ENCODE results near the gene INIP.

INIP gene

GRCh38 chr9:112762726-112763518 lies 45.0 kb upstream of the INIP start:
- Histone ChIP-seq H3K36me3 (ENCODE audit: control insufficient read depth in 1 of 2, insufficient read depth in 2 of 2, low read length in 2 of 2) (no peaks in the 10 kb centered on the region), H3K79me1 (ENCODE audit: low read length) (no peaks in the 10 kb centered on the region), H3K27me3 (ENCODE audit: insufficient read depth, low read length) (no peaks in the 10 kb centered on the region), H2BK5ac (ENCODE audit: low read depth, low read length, poor library complexity) (no peak overlapping the region), H3K14ac (ENCODE audit: low read length) (no peak overlapping the region), H2AFZ (ENCODE audit: insufficient read depth, low read length, poor library complexity) (no peak overlapping the region), H3K4me1 (ENCODE audit: control insufficient read depth in 1 of 2, insufficient read depth in 2 of 2, low read length in 2 of 2) (peaks cover 8 to 20% of the 10 kb centered on the region in 2 experiments), H3K79me2 (ENCODE audit: control insufficient read depth, insufficient read depth, low read length, poor library complexity) (no peaks in the 10 kb centered on the region), H3K9ac (ENCODE audit: low read length) (no peak overlapping the region), H3K4me3 (ENCODE audit: low read depth, low read length) (no peak overlapping the region), H3K4me2 (ENCODE audit: low read length) (no peak overlapping the region), H2BK12ac (ENCODE audit: low read length) (no peak overlapping the region), H3K9me3 (ENCODE audit: insufficient read depth, low read depth, low read length) (no peaks in the 10 kb centered on the region), H4K91ac (ENCODE audit: low read depth, low read length) (no peak overlapping the region), H4K12ac (ENCODE audit: low read depth, low read length) (no peak overlapping the region), H3K27ac (ENCODE audit: low read depth, low read length) (no peak overlapping the region), H3K18ac (ENCODE audit: low read length) (no peak overlapping the region), H2AK5ac (ENCODE audit: low read length) (no peak overlapping the region), H2BK120ac (ENCODE audit: insufficient read depth, low read length, poor library complexity) (no peak overlapping the region), H4K8ac (ENCODE audit: low read depth, low read length) (no peak overlapping the region), H3K4ac (ENCODE audit: low read depth, low read length) (no peak overlapping the region), H3K23ac (ENCODE audit: low read length) (no peak overlapping the region)
- no CpG with 5 or more reads among the region's 13 CpGs for WGBS (ENCODE audit: extremely low coverage, insufficient coverage, insufficient read length)
- DNase-seq = no peak

- no peak overlapping the region for H3K27ac ChIP-seq (ENCODE audit: low read depth, low read length)
- no peak overlapping the region for H4K12ac ChIP-seq (ENCODE audit: low read depth, low read length)
- peaks cover 2% of the 10 kb centered on the region for H3K79me1 ChIP-seq (ENCODE audit: low read length)
- DNase-seq = peak in 1 of 2 donors; percentile 45
- H2AK5ac ChIP-seq (ENCODE audit: low read length) = no peak overlapping the region
- H3K4me3 ChIP-seq (ENCODE audit: low read depth, low read length) = no peak overlapping the region
- no peak overlapping the region for H3K23ac ChIP-seq (ENCODE audit: low read length)
- no peaks in the 10 kb centered on the region for H3K9me3 ChIP-seq (ENCODE audit: insufficient read depth, low read depth, low read length)
- no peaks in the 10 kb centered on the region for H3K36me3 ChIP-seq (ENCODE audit: control insufficient read depth in 1 of 2, insufficient read depth in 2 of 2, low read length in 2 of 2)
- no peak overlapping the region for H3K14ac ChIP-seq (ENCODE audit: low read length)
- H3K4ac ChIP-seq (ENCODE audit: low read depth, low read length) = no peak overlapping the region
- no peaks in the 10 kb centered on the region for H3K27me3 ChIP-seq (ENCODE audit: insufficient read depth, low read length)
- H3K18ac ChIP-seq (ENCODE audit: low read length) = no peak overlapping the region
- H3K9ac ChIP-seq (ENCODE audit: low read length) = no peak overlapping the region
- WGBS (ENCODE audit: extremely low coverage, insufficient coverage, insufficient read length) = no CpG with 5 or more reads among the region's 12 CpGs
- no peak overlapping the region for H2BK12ac ChIP-seq (ENCODE audit: low read length)
- H3K79me2 ChIP-seq (ENCODE audit: control insufficient read depth, insufficient read depth, low read length, poor library complexity) = no peaks in the 10 kb centered on the region
- no peak overlapping the region for H4K8ac ChIP-seq (ENCODE audit: low read depth, low read length)
- H2AFZ ChIP-seq (ENCODE audit: insufficient read depth, low read length, poor library complexity) = no peak overlapping the region
- H3K4me1 ChIP-seq (ENCODE audit: control insufficient read depth in 1 of 2, insufficient read depth in 2 of 2, low read length in 2 of 2) = peaks cover 13 to 23% of the 10 kb centered on the region in 2 experiments
- H4K91ac ChIP-seq (ENCODE audit: low read depth, low read length) = no peak overlapping the region
- H2BK5ac ChIP-seq (ENCODE audit: low read depth, low read length, poor library complexity) = no peak overlapping the region
- H3K4me2 ChIP-seq (ENCODE audit: low read length) = no peak overlapping the region
- no peak overlapping the region for H2BK120ac ChIP-seq (ENCODE audit: insufficient read depth, low read length, poor library complexity)
Observed at GRCh38 chr9:112761912-112762655, 44.2 kb upstream of the INIP start.

- Histone ChIP-seq H3K79me2 (ENCODE audit: control insufficient read depth, insufficient read depth, low read length, poor library complexity) (no peaks in the 10 kb centered on the region), H3K27me3 (ENCODE audit: insufficient read depth, low read length) (no peaks in the 10 kb centered on the region), H3K36me3 (ENCODE audit: control insufficient read depth in 1 of 2, insufficient read depth in 2 of 2, low read length in 2 of 2) (no peaks in the 10 kb centered on the region), H4K8ac (ENCODE audit: low read depth, low read length) (no peak overlapping the region), H3K14ac (ENCODE audit: low read length) (no peak overlapping the region), H4K12ac (ENCODE audit: low read depth, low read length) (no peak overlapping the region), H2AK5ac (ENCODE audit: low read length) (no peak overlapping the region), H2AFZ (ENCODE audit: insufficient read depth, low read length, poor library complexity) (no peak overlapping the region), H2BK120ac (ENCODE audit: insufficient read depth, low read length, poor library complexity) (no peak overlapping the region), H3K79me1 (ENCODE audit: low read length) (peaks cover 2% of the 10 kb centered on the region), H3K4me1 (ENCODE audit: control insufficient read depth in 1 of 2, insufficient read depth in 2 of 2, low read length in 2 of 2) (peaks cover 13 to 23% of the 10 kb centered on the region in 2 experiments), H3K18ac (ENCODE audit: low read length) (no peak overlapping the region), H3K9me3 (ENCODE audit: insufficient read depth, low read depth, low read length) (no peaks in the 10 kb centered on the region), H4K91ac (ENCODE audit: low read depth, low read length) (no peak overlapping the region), H3K23ac (ENCODE audit: low read length) (no peak overlapping the region), H2BK5ac (ENCODE audit: low read depth, low read length, poor library complexity) (no peak overlapping the region), H3K4ac (ENCODE audit: low read depth, low read length) (no peak overlapping the region), H2BK12ac (ENCODE audit: low read length) (no peak overlapping the region), H3K27ac (ENCODE audit: low read depth, low read length) (no peak overlapping the region), H3K4me2 (ENCODE audit: low read length) (no peak overlapping the region), H3K9ac (ENCODE audit: low read length) (no peak overlapping the region), H3K4me3 (ENCODE audit: low read depth, low read length) (no peak overlapping the region)
- no peak for DNase-seq
- WGBS (ENCODE audit: extremely low coverage, insufficient coverage, insufficient read length) = 94% methylated on average over 2 of the region's 8 CpGs
Observed at GRCh38 chr9:112760821-112761220, 42.9 kb upstream of the INIP start.

GRCh38 chr9:112757940-112758339 lies 40.0 kb upstream of the INIP start:
- Histone ChIP-seq H4K12ac (ENCODE audit: low read depth, low read length) (no peak overlapping the region), H3K27me3 (ENCODE audit: insufficient read depth, low read length) (no peaks in the 10 kb centered on the region), H4K91ac (ENCODE audit: low read depth, low read length) (no peak overlapping the region), H3K23ac (ENCODE audit: low read length) (no peak overlapping the region), H3K18ac (ENCODE audit: low read length) (peak overlapping the region; percentile 43), H2AK5ac (ENCODE audit: low read length) (no peak overlapping the region), H3K14ac (ENCODE audit: low read length) (no peak overlapping the region), H3K4me1 (ENCODE audit: control insufficient read depth in 1 of 2, insufficient read depth in 2 of 2, low read length in 2 of 2) (peaks cover 20 to 29% of the 10 kb centered on the region in 2 experiments), H2AFZ (ENCODE audit: insufficient read depth, low read length, poor library complexity) (no peak overlapping the region), H3K4me2 (ENCODE audit: low read length) (no peak overlapping the region), H3K27ac (ENCODE audit: low read depth, low read length) (no peak overlapping the region), H2BK5ac (ENCODE audit: low read depth, low read length, poor library complexity) (no peak overlapping the region), H3K36me3 (ENCODE audit: control insufficient read depth in 1 of 2, insufficient read depth in 2 of 2, low read length in 2 of 2) (no peaks in the 10 kb centered on the region), H3K4ac (ENCODE audit: low read depth, low read length) (peak overlapping the region; percentile 24), H3K9me3 (ENCODE audit: insufficient read depth, low read depth, low read length) (no peaks in the 10 kb centered on the region), H3K79me2 (ENCODE audit: control insufficient read depth, insufficient read depth, low read length, poor library complexity) (no peaks in the 10 kb centered on the region), H2BK120ac (ENCODE audit: insufficient read depth, low read length, poor library complexity) (no peak overlapping the region), H3K79me1 (ENCODE audit: low read length) (peaks cover 5% of the 10 kb centered on the region), H2BK12ac (ENCODE audit: low read length) (no peak overlapping the region), H3K9ac (ENCODE audit: low read length) (no peak overlapping the region), H4K8ac (ENCODE audit: low read depth, low read length) (peak overlapping the region; percentile 16), H3K4me3 (ENCODE audit: low read depth, low read length) (no peak overlapping the region)
- no CpG with 5 or more reads among the region's 2 CpGs for WGBS (ENCODE audit: extremely low coverage, insufficient coverage, insufficient read length)
- DNase-seq = no peak
